ENCODE data around the gene ITGAL. TPM values are rescaled to one million over a fixed set of nuclear protein-coding genes. Genes with fewer than 3 reads are reported as not detected.
A peak's percentile ranks its signal among the peaks of the same experiment; 100 is the strongest.

The ITGAL gene
- total and polyA plus RNA-seq, 2 of the 13 experiments (the other 11 are each of a cell fraction or from before 2014, with no cell fraction given), result 0.86 to 1.2 TPM

- TF ChIP-seq MYPOP (CRISPR knock-in tag; IDR thresholded peaks at IDR 0.05) (peak; percentile 81; the same call in 1 of the 2 replicates), ESRRA (CRISPR knock-in tag; IDR thresholded peaks at IDR 0.05; ENCODE audit: low read depth) (peak; percentile 78; the same call in 1 of the 2 replicates), KAT2B (IDR thresholded peaks at IDR 0.05; ENCODE audit: borderline replicate concordance, low read depth, low read length) (no peak), ZNF674 (CRISPR knock-in tag; IDR thresholded peaks at IDR 0.05; ENCODE audit: low read depth) (no peak), FOXA1 (IDR thresholded peaks at IDR 0.05) (no peak), FOXA1 (CRISPR knock-in tag; IDR thresholded peaks at IDR 0.05) (no peak), RXRA (CRISPR knock-in tag; IDR thresholded peaks at IDR 0.05) (0 out of 2 replicates have a peak, but pooled peaks have one; percentile 19), TBL1XR1 (IDR thresholded peaks at IDR 0.05; ENCODE audit: borderline replicate concordance, low read length, partially characterized antibody) (no peak), ZNF180 (CRISPR knock-in tag; IDR thresholded peaks at IDR 0.05; ENCODE audit: borderline replicate concordance, low read depth) (no peak), KDM5A (IDR thresholded peaks at IDR 0.05; ENCODE audit: borderline replicate concordance, low read length) (no peak), IKZF4 (CRISPR knock-in tag; IDR thresholded peaks at IDR 0.05; ENCODE audit: borderline replicate concordance, low read depth, not compliant biosample characterization) (no peak), SMAD1 (CRISPR knock-in tag; IDR thresholded peaks at IDR 0.05; ENCODE audit: borderline replicate concordance, low read depth) (no peak; the same call in 1 of the 2 replicates), ZNF235 (CRISPR knock-in tag; IDR thresholded peaks at IDR 0.05; ENCODE audit: borderline replicate concordance) (0 out of 2 replicates have a peak, but pooled peaks have one; percentile 37), ZNF205 (CRISPR knock-in tag; IDR thresholded peaks at IDR 0.05) (peak; percentile 78; the same call in 1 of the 2 replicates), HES4 (CRISPR knock-in tag; IDR thresholded peaks at IDR 0.05; ENCODE audit: borderline replicate concordance) (no peak), E2F2 (CRISPR knock-in tag; IDR thresholded peaks at IDR 0.05; ENCODE audit: borderline replicate concordance) (no peak), CBX1 (IDR thresholded peaks at IDR 0.05; ENCODE audit: low read depth) (no peak), GMEB1 (CRISPR knock-in tag; IDR thresholded peaks at IDR 0.05; ENCODE audit: borderline replicate concordance) (no peak; the same call in 1 of the 2 replicates), SALL2 (CRISPR knock-in tag; IDR thresholded peaks at IDR 0.05) (peak; percentile 54; the same call in 1 of the 2 replicates), LRRFIP1 (CRISPR knock-in tag; conservative IDR thresholded peaks at IDR 0.05) (no peak), NR2C2 (CRISPR knock-in tag; IDR thresholded peaks at IDR 0.05; ENCODE audit: borderline replicate concordance) (no peak; the same call in 1 of the 2 replicates), BATF2 (CRISPR knock-in tag; IDR thresholded peaks at IDR 0.05) (no peak)
These were observed 49.5 kb downstream of the ITGAL start (continued) for GRCh38 chr16:30521873-30522641.
